ENCODE measurements around the gene ZKSCAN4.

The ZKSCAN4 gene

GRCh38 chr6:28248916-28249315 is 3.2 kb downstream of the ZKSCAN4 start:
- H3K9me3 ChIP-seq (ENCODE audit: severe bottlenecking), result no peaks in the 10 kb centered on the region
- no peaks in the 10 kb centered on the region for H3K27me3 ChIP-seq (ENCODE audit: insufficient read depth, low read depth, severe bottlenecking)
- no peak overlapping the region for H3K4me3 ChIP-seq (ENCODE audit: low read depth, low read length)
- TF ChIP-seq, protein P1, sequence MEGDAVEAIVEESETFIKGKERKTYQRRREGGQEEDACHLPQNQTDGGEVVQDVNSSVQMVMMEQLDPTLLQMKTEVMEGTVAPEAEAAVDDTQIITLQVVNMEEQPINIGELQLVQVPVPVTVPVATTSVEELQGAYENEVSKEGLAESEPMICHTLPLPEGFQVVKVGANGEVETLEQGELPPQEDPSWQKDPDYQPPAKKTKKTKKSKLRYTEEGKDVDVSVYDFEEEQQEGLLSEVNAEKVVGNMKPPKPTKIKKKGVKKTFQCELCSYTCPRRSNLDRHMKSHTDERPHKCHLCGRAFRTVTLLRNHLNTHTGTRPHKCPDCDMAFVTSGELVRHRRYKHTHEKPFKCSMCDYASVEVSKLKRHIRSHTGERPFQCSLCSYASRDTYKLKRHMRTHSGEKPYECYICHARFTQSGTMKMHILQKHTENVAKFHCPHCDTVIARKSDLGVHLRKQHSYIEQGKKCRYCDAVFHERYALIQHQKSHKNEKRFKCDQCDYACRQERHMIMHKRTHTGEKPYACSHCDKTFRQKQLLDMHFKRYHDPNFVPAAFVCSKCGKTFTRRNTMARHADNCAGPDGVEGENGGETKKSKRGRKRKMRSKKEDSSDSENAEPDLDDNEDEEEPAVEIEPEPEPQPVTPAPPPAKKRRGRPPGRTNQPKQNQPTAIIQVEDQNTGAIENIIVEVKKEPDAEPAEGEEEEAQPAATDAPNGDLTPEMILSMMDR (IDR thresholded peaks at IDR 0.05; ENCODE audit: low read depth, low read length), result no peak
- no peak for DNase-seq
- H3K27ac ChIP-seq, result no peak overlapping the region
- H3K36me3 ChIP-seq, result peaks cover 43% of the 10 kb centered on the region

- TF ChIP-seq, protein P1 (IDR thresholded peaks at IDR 0.05; ENCODE audit: low read depth, low read length), result no peak
- H3K36me3 ChIP-seq, result peaks cover 46% of the 10 kb centered on the region
These were observed 6.7 kb downstream of the ZKSCAN4 start for GRCh38 chr6:28245206-28245941.

GRCh38 chr6:28243946-28244345 is 8.1 kb downstream of the ZKSCAN4 start:
- no peak overlapping the region for H3K4me3 ChIP-seq (ENCODE audit: low read depth, low read length)
- no peak for DNase-seq
- TF ChIP-seq, protein P1 (IDR thresholded peaks at IDR 0.05; ENCODE audit: low read depth, low read length), result no peak
- no peaks in the 10 kb centered on the region for H3K27me3 ChIP-seq (ENCODE audit: insufficient read depth, low read depth, severe bottlenecking)
- H3K36me3 ChIP-seq, result peaks cover 42% of the 10 kb centered on the region
- H3K9me3 ChIP-seq (ENCODE audit: severe bottlenecking), result no peaks in the 10 kb centered on the region
- H3K27ac ChIP-seq, result no peak overlapping the region

More at GRCh38 chr6:28245206-28245941, 6.7 kb downstream of the ZKSCAN4 start:
- DNase-seq, result no peak
- Histone ChIP-seq H3K27me3 (ENCODE audit: insufficient read depth, low read depth, severe bottlenecking) (no peaks in the 10 kb centered on the region), H3K4me3 (ENCODE audit: low read depth, low read length) (no peak overlapping the region), H3K27ac (no peak overlapping the region), H3K9me3 (ENCODE audit: severe bottlenecking) (no peaks in the 10 kb centered on the region)

DNA sequence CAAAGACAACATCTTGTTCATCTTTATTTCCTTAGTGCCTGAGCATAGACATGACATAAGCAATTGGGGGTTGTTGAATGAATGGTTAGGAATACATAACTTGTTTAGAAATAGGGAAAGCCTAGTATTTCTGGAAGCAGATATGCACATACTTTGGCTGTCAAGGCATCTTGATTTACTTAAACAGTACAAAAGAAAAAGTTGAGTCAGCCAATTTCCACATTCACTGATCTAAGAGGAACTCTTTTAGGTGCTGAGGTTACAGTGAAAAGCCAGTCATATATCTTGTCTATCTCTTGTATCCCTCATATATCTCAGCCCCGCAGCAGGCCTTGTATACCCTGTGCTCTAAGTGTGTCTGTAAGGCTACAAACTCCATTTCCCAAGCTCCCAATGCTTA is 11.6 kb downstream of the ZKSCAN4 start:
- H3K27me3 ChIP-seq (ENCODE audit: insufficient read depth, low read depth, severe bottlenecking), result no peaks in the 10 kb centered on the region
- H3K9me3 ChIP-seq (ENCODE audit: severe bottlenecking), result no peaks in the 10 kb centered on the region
- TF ChIP-seq, protein P1 (IDR thresholded peaks at IDR 0.05; ENCODE audit: low read depth, low read length), result no peak
- peaks cover 21% of the 10 kb centered on the region for H3K36me3 ChIP-seq
- DNase-seq, result no peak
- no peak overlapping the region for H3K27ac ChIP-seq
- no peak overlapping the region for H3K4me3 ChIP-seq (ENCODE audit: low read depth, low read length)

- no peak for DNase-seq
- H3K36me3 ChIP-seq, result peaks cover 15% of the 10 kb centered on the region
- H3K4me3 ChIP-seq (ENCODE audit: low read depth, low read length), result no peak overlapping the region
- TF ChIP-seq, protein P1 (IDR thresholded peaks at IDR 0.05; ENCODE audit: low read depth, low read length), result no peak
- H3K9me3 ChIP-seq (ENCODE audit: severe bottlenecking), result no peaks in the 10 kb centered on the region
- H3K27ac ChIP-seq, result no peak overlapping the region
- H3K27me3 ChIP-seq (ENCODE audit: insufficient read depth, low read depth, severe bottlenecking), result no peaks in the 10 kb centered on the region
These were observed 12.4 kb downstream of the ZKSCAN4 start for GRCh38 chr6:28239636-28240035.

Data from WERI-Rb-1 (cell line).